Peyer's patch (tissue), 4 donors: ENCODE measurements around the gene PGAP6.

Experiments
- CTCF ChIP-seq, 6 experiments: fragments of 450-650 bp in 4 of 6; fragments of 200-600 bp in 2 of 6; sonication (generic) in 1 of 6; IDR thresholded peaks; one replicate each; pipeline ENCODE4 v1.5.1; 2017 to 2019; ENCODE audit warnings: antibody characterized with exemption in 6 of 6, mild to moderate bottlenecking in 3 of 6, moderate library complexity in 1 of 6
- POLR2A ChIP-seq, 2 donors: fragments of 450-650 bp; IDR thresholded peaks; one replicate each; pipeline ENCODE4 v1.5.1; 2017; ENCODE audit warnings: antibody characterized with exemption in 2 of 2, mild to moderate bottlenecking in 2 of 2, moderate library complexity in 2 of 2

GRCh38 chr16:399340-400019 lies 17.7 kb upstream of the PGAP6 start:
- TF ChIP-seq CTCF (IDR thresholded peaks at IDR 0.05), result no peak
- TF ChIP-seq POLR2A (IDR thresholded peaks at IDR 0.05), result no peak
